ENCODE measurements around the gene TEPSIN. TPM values are rescaled to one million over a fixed set of nuclear protein-coding genes. Genes with fewer than 3 reads are reported as not detected.
"Not testable (repeated sequence)": the region's sequence is repeated elsewhere in the genome, so short reads cannot be mapped to it uniquely, and the experiment has no call there.

TEPSIN gene
- total and polyA plus RNA-seq, 9 donors, result 2.5 to 30.2 (median 24.5) TPM

DNA sequence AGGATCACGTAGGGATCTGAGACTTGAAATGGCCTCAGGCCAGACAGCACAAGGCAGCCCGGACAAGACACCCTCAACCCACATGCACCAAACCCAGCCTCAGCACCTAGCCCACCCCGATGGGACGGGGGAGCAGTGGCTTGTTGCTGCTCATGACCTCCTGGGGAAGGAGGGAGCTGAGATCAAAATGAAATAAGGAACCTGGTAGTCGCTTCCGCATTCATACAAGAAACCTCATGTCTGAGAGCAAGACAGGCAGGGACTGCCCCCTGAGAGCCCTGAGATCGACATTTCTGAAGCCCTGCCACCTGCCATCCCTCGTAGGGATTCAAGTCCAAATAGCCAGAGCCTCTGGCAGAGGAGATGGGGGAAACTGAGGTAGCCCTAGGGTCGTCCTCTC, 10.4 kb downstream of the TEPSIN start:
- TF ChIP-seq EP300 (IDR thresholded peaks at IDR 0.05) (no peak), POLR2A (IDR thresholded peaks at IDR 0.05) (no peak)
- TF ChIP-seq, protein P1, sequence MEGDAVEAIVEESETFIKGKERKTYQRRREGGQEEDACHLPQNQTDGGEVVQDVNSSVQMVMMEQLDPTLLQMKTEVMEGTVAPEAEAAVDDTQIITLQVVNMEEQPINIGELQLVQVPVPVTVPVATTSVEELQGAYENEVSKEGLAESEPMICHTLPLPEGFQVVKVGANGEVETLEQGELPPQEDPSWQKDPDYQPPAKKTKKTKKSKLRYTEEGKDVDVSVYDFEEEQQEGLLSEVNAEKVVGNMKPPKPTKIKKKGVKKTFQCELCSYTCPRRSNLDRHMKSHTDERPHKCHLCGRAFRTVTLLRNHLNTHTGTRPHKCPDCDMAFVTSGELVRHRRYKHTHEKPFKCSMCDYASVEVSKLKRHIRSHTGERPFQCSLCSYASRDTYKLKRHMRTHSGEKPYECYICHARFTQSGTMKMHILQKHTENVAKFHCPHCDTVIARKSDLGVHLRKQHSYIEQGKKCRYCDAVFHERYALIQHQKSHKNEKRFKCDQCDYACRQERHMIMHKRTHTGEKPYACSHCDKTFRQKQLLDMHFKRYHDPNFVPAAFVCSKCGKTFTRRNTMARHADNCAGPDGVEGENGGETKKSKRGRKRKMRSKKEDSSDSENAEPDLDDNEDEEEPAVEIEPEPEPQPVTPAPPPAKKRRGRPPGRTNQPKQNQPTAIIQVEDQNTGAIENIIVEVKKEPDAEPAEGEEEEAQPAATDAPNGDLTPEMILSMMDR (IDR thresholded peaks at IDR 0.05), result no peak
- no peak for DNase-seq
- Histone ChIP-seq H3K4me3 (no peak overlapping the region), H3K4me1 (ENCODE audit: insufficient read depth) (no peaks in the 10 kb centered on the region), H3K9me3 (no peaks in the 10 kb centered on the region), H3K27ac (no peak overlapping the region), H3K36me3 (no peaks in the 10 kb centered on the region), H3K27me3 (no peaks in the 10 kb centered on the region)
- intact Hi-C loops (cut with DNase I), result no loop called here
- 70 to 75% (median 74%) methylated on average over 9 of the region's 9 CpGs for WGBS, 3 donors

- H3K36me3 ChIP-seq; H3K9me3 ChIP-seq; H3K27me3 ChIP-seq; H3K4me1 ChIP-seq (ENCODE audit: insufficient read depth); H3K27ac ChIP-seq; H3K4me3 ChIP-seq; DNase-seq; intact Hi-C loops (cut with DNase I): not testable (repeated sequence)
- WGBS, 3 donors, result 75 to 90% (median 76%) methylated on average over 2 of the region's 2 CpGs
These were observed 11.2 kb downstream of the TEPSIN start for GRCh38 chr17:81227630-81228029.

DNA sequence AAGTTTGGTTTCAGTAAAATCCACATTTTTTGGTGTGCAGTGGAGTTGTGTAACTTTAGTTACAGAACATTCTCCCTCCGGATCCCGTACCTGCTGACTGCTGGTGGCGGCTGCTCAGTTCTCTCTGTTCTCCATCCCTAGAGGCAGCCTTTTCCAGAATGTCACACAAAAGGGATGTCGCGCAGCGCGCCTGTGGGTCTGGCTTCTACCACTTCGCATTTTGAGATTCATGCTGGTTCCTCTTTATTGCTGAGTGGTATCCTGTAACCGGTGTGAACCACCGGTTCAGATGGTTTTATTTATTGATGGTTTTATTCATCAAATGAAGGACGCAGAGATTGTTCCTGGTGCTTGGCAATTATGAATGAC, 15.1 kb downstream of the TEPSIN start:
- Histone ChIP-seq H3K4me1 (ENCODE audit: insufficient read depth) (peaks cover 9% of the 10 kb centered on the region), H3K27me3 (no peaks in the 10 kb centered on the region), H3K36me3 (no peaks in the 10 kb centered on the region), H3K27ac (peak overlapping the region; percentile 31 to 78), H3K9me3 (no peaks in the 10 kb centered on the region), H3K4me3 (no peak overlapping the region)
- WGBS, 3 donors, result 17 to 34% (median 24%) methylated on average over 11 of the region's 11 CpGs
- intact Hi-C loops (cut with DNase I), result loop anchor here in 1 of 4 donors (5.0 kb wide), 1 partner anchor 81 kb away; no protein-coding TSS in a partner anchor
- TF ChIP-seq, protein P1 (IDR thresholded peaks at IDR 0.05), result no peak
- TF ChIP-seq POLR2A (IDR thresholded peaks at IDR 0.05), result no peak
- TF ChIP-seq EP300 (IDR thresholded peaks at IDR 0.05), result no peak
- DNase-seq, result peak in 1 of 5 donors; percentile 36

- H3K27ac ChIP-seq, result peak within 1 kb of the TSS; percentile 31 to 78
- H3K4me3 ChIP-seq, result peak within 1 kb of the TSS; percentile 92
- intact Hi-C loops (cut with DNase I), result loop anchor here in 1 of 4 donors (5.0 kb wide), 1 partner anchor 81 kb away; no protein-coding TSS in a partner anchor
- no peaks in the 10 kb centered on the region for H3K36me3 ChIP-seq
- H3K27me3 ChIP-seq, result no peaks in the 10 kb centered on the region
- peak; percentile 99 for DNase-seq
- TF ChIP-seq, protein P1 (IDR thresholded peaks at IDR 0.05), result no peak
- no peak for TF ChIP-seq POLR2A (IDR thresholded peaks at IDR 0.05)
- no peak for TF ChIP-seq EP300 (IDR thresholded peaks at IDR 0.05)
- H3K4me1 ChIP-seq (ENCODE audit: insufficient read depth), result peaks cover 9% of the 10 kb centered on the region
- WGBS, 3 donors, result 0 to 1% (median 0%) methylated on average over 57 to 79 of the region's 79 CpGs
- no peaks in the 10 kb centered on the region for H3K9me3 ChIP-seq
These were observed 15.7 kb downstream of the TEPSIN start, which contains the start of gene CEP131 for GRCh38 chr17:81222906-81223761. Gene CEP131, minus strand, starts transcription at chr17:81222965. Its CDS starts 2,909 bp downstream, at chr17:81220056.

DNA sequence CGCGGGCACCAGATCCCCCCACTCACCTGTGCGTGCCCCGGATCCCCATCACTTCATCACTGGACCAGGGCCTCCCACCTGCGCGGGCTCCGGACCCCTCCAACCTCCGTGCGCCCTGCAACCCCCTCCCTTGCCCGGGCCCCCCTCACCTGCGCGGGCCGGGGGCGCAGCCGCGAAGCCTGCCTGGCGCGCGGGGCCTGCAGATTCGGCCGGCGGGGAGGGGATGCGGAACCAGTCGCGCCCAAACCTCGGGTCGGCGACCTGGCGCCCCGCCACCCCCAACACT, 16.3 kb downstream of the TEPSIN start:
- no peak overlapping the region for H3K27ac ChIP-seq
- intact Hi-C loops (cut with DNase I), result loop anchor here in 1 of 4 donors (5.0 kb wide), 1 partner anchor 80 kb away; no protein-coding TSS in a partner anchor

More for the DNA sequence above, 16.3 kb downstream of the TEPSIN start:
- no peaks in the 10 kb centered on the region for H3K27me3 ChIP-seq
- TF ChIP-seq EP300 (IDR thresholded peaks at IDR 0.05) (no peak), POLR2A (IDR thresholded peaks at IDR 0.05) (no peak)
- TF ChIP-seq, protein P1 (IDR thresholded peaks at IDR 0.05), result no peak
- H3K9me3 ChIP-seq, result no peaks in the 10 kb centered on the region
- peak overlapping the region; percentile 92 for H3K4me3 ChIP-seq
- WGBS, 3 donors, result 0 to 1% (median 1%) methylated on average over 10 to 30 of the region's 30 CpGs
- no peak for DNase-seq
- no peaks in the 10 kb centered on the region for H3K36me3 ChIP-seq
- peaks cover 9% of the 10 kb centered on the region for H3K4me1 ChIP-seq (ENCODE audit: insufficient read depth)

Data from ovary (tissue), 9 donors.